Rectal smooth muscle tissue (tissue), 1 donor: ENCODE results near the gene SMAD6.

ENCODE experiments used
- H3K27ac ChIP-seq: one replicate; pipeline ENCODE4 v1.7.0; 2013; ENCODE audit warnings: low read depth, low read length, inconsistent platforms
- H3K27me3 ChIP-seq: one replicate; pipeline ENCODE4 v1.7.0; 2013; ENCODE audit warnings: low read length; ENCODE audit not compliant: control insufficient read depth, insufficient read depth
- H3K36me3 ChIP-seq: one replicate; pipeline ENCODE4 v1.7.0; 2013; ENCODE audit warnings: low read length; ENCODE audit not compliant: control insufficient read depth, insufficient read depth
- H3K4me1 ChIP-seq: one replicate; pipeline ENCODE4 v1.7.0; 2013; ENCODE audit warnings: low read length; ENCODE audit not compliant: control insufficient read depth, insufficient read depth
- H3K4me3 ChIP-seq: one replicate; pipeline ENCODE4 v1.7.0; 2013; ENCODE audit warnings: low read length
- H3K9ac ChIP-seq: one replicate; pipeline ENCODE4 v1.7.0; 2013; ENCODE audit warnings: low read length

The SMAD6 gene

GRCh38 chr15:66777054-66777453, 75.0 kb downstream of the SMAD6 start:
- no peak overlapping the region for H3K4me3 ChIP-seq
- no peaks in the 10 kb centered on the region for H3K27me3 ChIP-seq
- no peaks in the 10 kb centered on the region for H3K36me3 ChIP-seq
- peaks cover 21% of the 10 kb centered on the region for H3K4me1 ChIP-seq
- H3K27ac ChIP-seq: no peak overlapping the region
- no peak overlapping the region for H3K9ac ChIP-seq

GRCh38 chr15:66777596-66778313, 75.7 kb downstream of the SMAD6 start:
- H3K27me3 ChIP-seq: no peaks in the 10 kb centered on the region
- H3K27ac ChIP-seq: no peak overlapping the region
- peaks cover 20% of the 10 kb centered on the region for H3K4me1 ChIP-seq
- no peak overlapping the region for H3K9ac ChIP-seq
- no peak overlapping the region for H3K4me3 ChIP-seq
- no peaks in the 10 kb centered on the region for H3K36me3 ChIP-seq

- Histone ChIP-seq H3K4me3 (no peak overlapping the region), H3K27me3 (no peaks in the 10 kb centered on the region), H3K27ac (no peak overlapping the region), H3K36me3 (no peaks in the 10 kb centered on the region), H3K4me1 (peaks cover 16% of the 10 kb centered on the region), H3K9ac (no peak overlapping the region)
Measured at GRCh38 chr15:66778314-66778665, 76.3 kb downstream of the SMAD6 start.

GRCh38 chr15:66778716-66779115, 76.7 kb downstream of the SMAD6 start:
- H3K4me1 ChIP-seq: peaks cover 12% of the 10 kb centered on the region
- H3K9ac ChIP-seq: no peak overlapping the region
- H3K4me3 ChIP-seq: no peak overlapping the region
- H3K36me3 ChIP-seq: no peaks in the 10 kb centered on the region
- no peaks in the 10 kb centered on the region for H3K27me3 ChIP-seq
- no peak overlapping the region for H3K27ac ChIP-seq

GRCh38 chr15:66779331-66780009, 77.4 kb downstream of the SMAD6 start:
- Histone ChIP-seq H3K9ac (no peak overlapping the region), H3K27ac (no peak overlapping the region), H3K27me3 (no peaks in the 10 kb centered on the region), H3K4me3 (no peak overlapping the region), H3K4me1 (peaks cover 6% of the 10 kb centered on the region), H3K36me3 (no peaks in the 10 kb centered on the region)

GRCh38 chr15:66780172-66780972, 78.3 kb downstream of the SMAD6 start:
- peaks cover 5% of the 10 kb centered on the region for H3K4me1 ChIP-seq
- H3K36me3 ChIP-seq: no peaks in the 10 kb centered on the region
- no peaks in the 10 kb centered on the region for H3K27me3 ChIP-seq
- no peak overlapping the region for H3K9ac ChIP-seq
- no peak overlapping the region for H3K4me3 ChIP-seq
- no peak overlapping the region for H3K27ac ChIP-seq

GRCh38 chr15:66780973-66781718, 79.1 kb downstream of the SMAD6 start:
- H3K4me1 ChIP-seq: no peaks in the 10 kb centered on the region
- H3K27ac ChIP-seq: no peak overlapping the region
- H3K36me3 ChIP-seq: no peaks in the 10 kb centered on the region
- no peak overlapping the region for H3K9ac ChIP-seq
- H3K27me3 ChIP-seq: no peaks in the 10 kb centered on the region
- H3K4me3 ChIP-seq: no peak overlapping the region

GRCh38 chr15:66782785-66783184, 80.7 kb downstream of the SMAD6 start:
- no peaks in the 10 kb centered on the region for H3K4me1 ChIP-seq

GRCh38 chr15:66783314-66783713, 81.3 kb downstream of the SMAD6 start:
- Histone ChIP-seq H3K4me1 (no peaks in the 10 kb centered on the region), H3K27ac (no peak overlapping the region), H3K27me3 (no peaks in the 10 kb centered on the region), H3K4me3 (no peak overlapping the region), H3K9ac (no peak overlapping the region), H3K36me3 (no peaks in the 10 kb centered on the region)

More at GRCh38 chr15:66782785-66783184, 80.7 kb downstream of the SMAD6 start:
- Histone ChIP-seq H3K27ac (no peak overlapping the region), H3K4me3 (no peak overlapping the region), H3K27me3 (no peaks in the 10 kb centered on the region), H3K36me3 (no peaks in the 10 kb centered on the region), H3K9ac (no peak overlapping the region)

GRCh38 chr15:66783725-66784124, 81.7 kb downstream of the SMAD6 start:
- no peaks in the 10 kb centered on the region for H3K4me1 ChIP-seq
- H3K27me3 ChIP-seq: no peaks in the 10 kb centered on the region
- H3K9ac ChIP-seq: no peak overlapping the region
- H3K4me3 ChIP-seq: no peak overlapping the region
- H3K36me3 ChIP-seq: no peaks in the 10 kb centered on the region
- no peak overlapping the region for H3K27ac ChIP-seq

- Histone ChIP-seq H3K4me3 (no peak overlapping the region), H3K27me3 (no peaks in the 10 kb centered on the region), H3K27ac (no peak overlapping the region), H3K9ac (no peak overlapping the region), H3K4me1 (no peaks in the 10 kb centered on the region), H3K36me3 (no peaks in the 10 kb centered on the region)
Measured at GRCh38 chr15:66784174-66784573, 82.1 kb downstream of the SMAD6 start.

GRCh38 chr15:66785637-66786036, 83.6 kb downstream of the SMAD6 start:
- H3K27me3 ChIP-seq: no peaks in the 10 kb centered on the region
- no peaks in the 10 kb centered on the region for H3K36me3 ChIP-seq
- no peak overlapping the region for H3K9ac ChIP-seq
- H3K4me3 ChIP-seq: no peak overlapping the region
- H3K27ac ChIP-seq: no peak overlapping the region
- no peaks in the 10 kb centered on the region for H3K4me1 ChIP-seq
